ENCODE results near the gene ZNF511.
A peak's percentile ranks its signal among the peaks of the same experiment; 100 is the strongest.
"Not testable (repeated sequence)": the region's sequence is repeated elsewhere in the genome, so short reads cannot be mapped to it uniquely, and the experiment has no call there.

Gene ZNF511, protein sequence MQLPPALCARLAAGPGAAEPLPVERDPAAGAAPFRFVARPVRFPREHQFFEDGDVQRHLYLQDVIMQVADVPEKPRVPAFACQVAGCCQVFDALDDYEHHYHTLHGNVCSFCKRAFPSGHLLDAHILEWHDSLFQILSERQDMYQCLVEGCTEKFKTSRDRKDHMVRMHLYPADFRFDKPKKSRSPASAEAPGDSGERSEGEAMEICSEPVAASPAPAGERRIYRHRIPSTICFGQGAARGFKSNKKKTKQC

DNA sequence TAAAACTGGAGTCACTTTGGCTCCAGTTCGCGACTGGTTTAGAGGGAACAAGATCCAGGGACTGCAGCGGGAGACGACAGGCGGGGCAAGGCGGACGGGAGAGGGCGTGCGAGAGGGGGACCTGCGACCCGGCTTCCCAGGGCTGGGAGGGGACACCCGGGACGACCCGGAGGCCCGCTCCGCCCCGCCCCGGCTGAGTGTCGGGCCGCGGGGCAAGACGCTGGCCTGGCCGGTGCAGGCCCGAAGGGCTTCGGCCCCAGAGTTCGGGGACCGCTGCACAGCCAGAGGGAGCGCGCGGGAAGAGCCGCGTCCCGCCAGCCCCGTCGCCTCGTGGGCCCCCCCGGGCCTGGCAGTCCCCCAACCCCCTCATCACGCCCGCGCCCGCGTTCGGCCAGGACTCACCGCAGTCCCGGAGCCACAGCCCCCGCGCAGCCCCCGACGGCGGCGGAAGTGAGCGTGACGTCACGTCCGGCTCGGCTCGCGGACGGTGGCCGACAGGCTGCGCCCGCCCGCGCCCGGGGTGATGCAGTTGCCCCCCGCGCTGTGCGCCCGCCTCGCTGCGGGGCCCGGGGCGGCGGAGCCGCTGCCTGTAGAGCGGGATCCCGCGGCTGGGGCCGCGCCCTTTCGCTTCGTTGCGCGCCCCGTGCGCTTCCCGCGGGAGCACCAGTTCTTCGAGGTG, at the start of gene ZNF511, which contains the start of gene TUBGCP2:
Gene ZNF511 (plus strand): TSS at position 494 of the 679 bp plus-strand sequence. CDS start 30 bp downstream, at position 524.
Gene TUBGCP2 (minus strand): TSS at position 452 of the 679 bp plus-strand sequence. CDS start 5,931 bp downstream, outside the sequence.
- peak; percentile 91 for DNase-seq (ENCODE audit: low spot score)

- no peak for DNase-seq (ENCODE audit: low spot score)
These were observed 49.1 kb upstream of the ZNF511 start for GRCh38 chr10:133259602-133259989.

- peak; percentile 66 for DNase-seq (ENCODE audit: low spot score)
These were observed 47.6 kb upstream of the ZNF511 start for GRCh38 chr10:133260895-133261725.

DNA sequence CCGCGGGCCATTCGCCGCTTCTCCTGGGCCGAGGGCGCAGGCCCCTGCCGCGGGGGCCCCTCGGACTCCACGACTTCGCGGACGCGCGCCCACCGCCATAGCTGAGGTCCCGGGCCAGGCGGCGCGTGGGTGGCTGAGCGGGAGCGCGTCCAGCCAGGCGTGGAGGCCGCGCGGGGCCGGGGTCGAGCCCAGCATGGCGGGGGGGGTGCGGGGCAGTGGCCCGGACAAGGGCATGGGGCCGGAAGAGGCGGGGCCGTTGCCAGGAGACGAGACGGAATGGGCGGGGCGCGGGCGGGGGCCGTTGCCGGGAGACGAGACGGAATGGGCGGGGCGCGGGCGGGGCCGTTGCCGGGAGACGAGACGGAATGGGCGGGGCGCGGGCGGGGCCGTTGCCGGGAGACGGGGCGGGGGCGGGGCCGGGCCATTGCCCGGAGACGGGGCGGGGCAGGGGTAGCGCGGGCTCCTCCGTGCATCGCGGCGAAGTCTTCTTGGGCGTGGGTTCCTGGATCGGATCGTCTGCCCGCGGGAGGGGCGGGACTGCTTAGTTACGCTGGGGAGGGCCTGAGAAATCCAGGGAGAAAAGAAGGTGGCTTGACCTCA, 46.9 kb upstream of the ZNF511 start:
- DNase-seq (ENCODE audit: low spot score), result peak; percentile 84

DNA sequence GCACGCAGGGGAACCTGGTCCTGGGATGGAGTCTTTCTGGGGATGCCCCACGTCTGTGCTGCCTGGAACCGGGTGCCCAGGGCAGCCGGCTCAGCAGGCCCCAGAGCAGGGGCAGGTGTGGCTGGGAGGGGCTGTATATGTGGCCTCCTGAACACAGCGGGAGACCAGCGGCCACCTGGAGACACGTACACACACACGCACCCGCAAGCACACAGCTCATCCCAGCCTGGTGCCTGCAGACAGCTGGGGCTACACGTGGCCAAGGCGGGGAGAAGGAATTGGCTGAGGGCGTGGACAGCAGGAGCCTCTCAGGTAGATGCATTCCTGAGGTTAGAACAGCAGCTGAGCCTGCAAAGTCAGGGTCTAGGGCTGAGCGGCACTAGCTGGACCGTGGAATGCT, 46.0 kb upstream of the ZNF511 start:
- no peak for DNase-seq (ENCODE audit: low spot score)

- no peak for DNase-seq (ENCODE audit: low spot score)
These were observed 45.0 kb upstream of the ZNF511 start for GRCh38 chr10:133263674-133264073.

- no peak for DNase-seq (ENCODE audit: low spot score)
These were observed 44.3 kb upstream of the ZNF511 start for GRCh38 chr10:133264461-133264860.

GRCh38 chr10:133265052-133265451, 43.7 kb upstream of the ZNF511 start:
- DNase-seq (ENCODE audit: low spot score), result not testable (repeated sequence)

DNA sequence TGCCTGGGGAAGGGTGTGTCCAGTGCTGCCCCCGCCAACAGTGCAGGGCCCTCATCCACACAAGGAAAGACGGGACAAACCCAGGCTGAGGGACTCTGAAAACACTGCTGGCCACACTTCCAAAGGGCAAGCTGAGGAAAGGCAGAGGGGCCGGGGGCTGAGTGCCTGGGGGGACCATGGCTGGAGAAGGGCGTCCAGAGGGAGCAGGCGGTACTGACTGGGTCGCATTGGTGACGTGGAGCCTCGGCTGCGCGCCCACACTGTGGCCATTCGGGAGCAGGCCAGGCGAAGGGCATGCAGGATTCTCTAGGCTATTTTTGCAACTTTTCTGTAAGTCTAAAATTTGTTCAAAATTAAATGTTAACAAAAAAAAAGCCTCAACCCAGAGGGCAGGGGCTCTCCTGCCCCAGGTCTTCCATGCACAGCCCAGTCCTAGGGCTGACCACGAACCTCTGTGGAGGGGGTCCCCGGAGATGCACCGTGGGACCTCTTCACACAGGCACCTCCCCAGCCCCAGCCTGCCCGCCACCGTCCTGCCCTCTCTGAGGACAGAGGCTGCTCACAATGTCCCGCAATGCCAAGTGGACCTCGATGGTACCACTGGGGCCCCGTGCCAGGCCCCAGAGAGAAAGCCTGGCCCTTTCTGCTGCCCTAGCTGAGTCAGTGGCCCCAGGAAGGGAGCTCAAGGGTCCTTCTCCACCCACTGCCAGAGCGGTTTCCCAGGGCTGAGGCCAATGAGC, 42.5 kb upstream of the ZNF511 start:
- no peak for DNase-seq (ENCODE audit: low spot score)

- DNase-seq (ENCODE audit: low spot score), result no peak
These were observed 41.4 kb upstream of the ZNF511 start for GRCh38 chr10:133267293-133267692.

- no peak for DNase-seq (ENCODE audit: low spot score)
These were observed 40.9 kb upstream of the ZNF511 start for GRCh38 chr10:133267829-133268228.

DNA sequence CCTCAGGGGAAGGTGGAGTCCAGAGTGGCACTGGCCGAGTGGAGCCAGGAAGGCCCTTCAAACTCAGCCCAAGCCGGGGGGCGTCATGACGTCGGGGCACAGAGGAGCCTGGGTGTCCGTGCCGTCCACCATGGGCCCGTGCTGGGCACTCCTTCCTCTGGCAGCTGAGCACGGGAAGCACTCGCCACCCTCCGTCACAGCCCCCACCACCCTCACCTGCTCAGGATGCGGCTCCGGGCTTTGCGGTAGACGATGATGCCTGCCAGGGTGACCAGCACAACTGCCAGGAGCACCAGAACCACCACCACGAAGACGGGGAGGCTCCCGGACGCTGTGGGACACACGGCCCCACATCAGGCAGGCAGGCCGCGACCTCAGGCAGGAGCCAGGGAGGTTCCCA, 40.2 kb upstream of the ZNF511 start:
- no peak for DNase-seq (ENCODE audit: low spot score)

GRCh38 chr10:133269367-133269766, 39.3 kb upstream of the ZNF511 start:
- DNase-seq (ENCODE audit: low spot score), result no peak

- no peak for DNase-seq (ENCODE audit: low spot score)
These were observed 38.5 kb upstream of the ZNF511 start for GRCh38 chr10:133270204-133270603.

DNA sequence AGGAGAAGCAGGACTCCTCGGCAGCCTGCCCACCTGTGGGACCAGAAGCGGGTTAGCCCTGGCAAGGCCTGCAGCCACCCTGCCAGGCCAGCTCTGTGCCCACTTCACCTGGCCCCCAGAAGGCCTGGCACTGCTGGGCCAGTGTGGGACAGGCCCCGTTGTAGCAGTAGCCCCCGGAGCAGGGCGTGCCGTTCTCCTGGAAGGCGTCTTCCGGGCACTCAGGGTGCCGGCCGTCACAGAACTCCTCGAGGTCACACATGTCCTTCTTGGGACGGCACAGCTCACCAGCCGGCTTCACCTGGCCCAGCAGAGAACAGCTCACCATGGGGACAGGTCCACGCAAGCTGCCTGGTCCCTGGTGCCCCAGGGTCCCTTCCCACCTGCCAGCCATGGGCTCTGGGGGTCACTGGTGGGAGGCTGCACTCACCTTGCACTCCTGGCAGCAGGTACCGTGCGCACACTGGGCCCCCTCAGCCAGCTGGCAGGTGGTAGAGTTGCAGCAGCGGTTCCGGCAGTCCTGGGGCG, 37.9 kb upstream of the ZNF511 start:
- no peak for DNase-seq (ENCODE audit: low spot score)

GRCh38 chr10:133271521-133272300, 37.0 kb upstream of the ZNF511 start:
- DNase-seq (ENCODE audit: low spot score), result no peak

DNA sequence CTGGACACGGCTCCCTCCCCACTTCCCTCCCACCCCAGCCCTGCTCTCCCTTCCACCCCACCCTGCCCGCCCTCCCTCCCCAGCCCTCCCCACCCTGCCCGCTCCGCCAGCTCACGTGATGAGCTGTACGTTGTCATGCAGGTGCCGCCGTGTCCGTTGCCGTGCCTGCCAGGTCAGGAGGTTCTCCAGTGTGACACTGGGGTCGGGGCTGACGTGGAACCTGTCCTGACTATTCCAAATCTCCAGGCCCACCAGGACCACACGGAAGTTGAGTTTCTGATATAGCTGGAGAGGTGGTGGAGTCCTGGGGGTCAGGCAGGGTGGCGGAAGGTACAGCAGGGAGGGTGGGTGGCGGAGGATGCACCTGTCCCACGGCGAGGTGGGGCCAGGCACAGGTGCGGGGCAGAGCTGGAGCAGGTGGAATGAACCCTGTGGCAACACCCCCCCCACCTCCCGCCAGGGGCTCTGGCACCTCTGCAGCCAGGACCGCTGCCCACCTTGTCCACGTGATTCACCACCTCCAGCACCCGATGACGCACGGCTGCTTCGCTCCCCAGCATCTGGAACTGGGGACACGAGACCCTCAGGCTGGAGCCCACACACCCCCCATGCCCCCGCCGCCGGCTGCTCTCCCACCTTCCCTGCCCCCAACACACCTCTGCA, 36.3 kb upstream of the ZNF511 start:
- DNase-seq (ENCODE audit: low spot score), result no peak

DNA sequence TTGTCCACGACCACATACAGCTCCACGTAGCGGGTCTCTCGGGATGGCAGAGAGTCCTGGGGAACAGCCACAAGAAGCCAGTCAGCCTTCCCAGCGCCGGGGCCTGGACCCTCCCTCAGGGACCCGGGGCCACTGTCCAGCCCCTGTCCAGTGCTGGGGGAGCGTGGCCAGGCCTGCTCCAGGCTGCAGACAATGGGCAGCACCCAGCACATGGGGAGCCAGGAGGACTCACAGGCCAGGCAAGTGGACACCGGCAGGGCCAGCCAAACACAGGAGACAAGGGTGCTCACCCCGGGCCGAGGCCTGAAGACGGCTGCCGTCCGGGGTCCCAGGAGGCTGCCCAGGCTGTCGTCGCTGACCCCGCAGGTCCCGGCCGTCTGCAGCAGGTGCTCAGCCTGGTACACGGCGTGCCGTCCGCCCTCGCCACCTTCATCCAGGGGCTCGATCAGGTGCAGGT, 35.7 kb upstream of the ZNF511 start:
- no peak for DNase-seq (ENCODE audit: low spot score)

DNA sequence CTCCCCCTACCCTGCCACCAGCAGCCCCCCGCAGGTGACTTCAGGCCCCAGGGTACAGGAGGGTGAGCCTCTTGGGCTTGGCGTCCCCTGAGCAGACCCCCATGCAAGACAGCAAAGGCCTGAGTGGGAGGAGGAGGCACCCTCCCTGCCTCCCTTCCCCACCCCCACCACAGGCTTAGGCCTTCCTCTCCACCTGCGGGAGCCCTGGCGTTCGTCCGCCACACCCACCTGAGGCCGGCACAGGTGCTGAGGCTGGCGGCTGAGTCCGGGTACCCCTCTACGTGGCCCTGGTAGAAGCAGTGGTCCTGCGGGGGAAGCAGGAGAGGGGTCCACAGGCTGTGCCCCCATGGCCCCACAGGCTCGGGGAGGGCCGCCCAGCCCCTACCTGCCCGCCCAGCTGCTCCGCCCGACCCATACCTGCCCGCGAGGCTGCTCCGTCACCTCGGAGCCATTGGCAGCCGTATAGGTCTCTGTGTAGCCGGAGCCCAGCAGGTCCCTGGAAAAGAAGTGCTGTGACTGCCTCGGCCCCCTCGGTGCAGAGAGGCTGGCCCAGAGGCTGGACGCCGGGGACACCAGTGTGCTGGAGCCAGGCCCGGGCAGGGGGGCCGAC, 35.1 kb upstream of the ZNF511 start:
- DNase-seq (ENCODE audit: low spot score), result no peak

Data from hepatic stellate cell (primary cell).